PC-3 (cell line): ENCODE results near the gene STIM1. TPM values are rescaled to one million over a fixed set of nuclear protein-coding genes. Genes with fewer than 3 reads are reported as not detected.

ENCODE experiments used
- ATAC-seq: fragments of 200-7000 bp; cut with Tn5 transposase; 2 replicates; pipeline ENCODE4 v1.9.1; 2020; ENCODE audit warnings: mild to moderate bottlenecking, moderate library complexity
- BruUV-seq: library from RNA; stranded (reverse); fragments of 400-500 nt; replicated peaks from 2 replicates; lab custom pipeline; 2021; lab: Mats Ljungman, UMichigan
- CTCF ChIA-PET: fragments of 300-600 bp; sonication (Branson Sonifier 250); formaldehyde crosslinking; loops from one replicate; lab custom pipeline; 2022; ENCODE audit warnings: antibody characterized with exemption; lab: Charles Lee
- POLR2A ChIA-PET: fragments of 300-600 bp; sonication (Branson Sonifier 250); formaldehyde crosslinking; loops from one replicate; lab custom pipeline; 2022; ENCODE audit warnings: antibody characterized with exemption; ENCODE audit not compliant: unreplicated experiment; lab: Charles Lee
- DNase-seq: peaks from one replicate; pipeline ENCODE4 v3.0.0-alpha.2; 2015
- H2AFZ ChIP-seq: fragments of 300-600 bp; sonication (generic); 2 replicates; pipeline ENCODE4 v1.6.0; 2016; ENCODE audit warnings: antibody characterized with exemption, low read length
- H3F3A ChIP-seq: fragments of 300-600 bp; sonication (generic); one replicate; pipeline ENCODE4 v1.6.0; 2017; ENCODE audit warnings: antibody characterized with exemption, low read length, control low read depth, mild to moderate bottlenecking; ENCODE audit not compliant: unreplicated experiment
- H3K27ac ChIP-seq: fragments of 300-600 bp; sonication (generic); 2 replicates; pipeline ENCODE4 v1.5.1; 2016; ENCODE audit warnings: mild to moderate bottlenecking, low read length
- H3K27me3 ChIP-seq: fragments of 300-600 bp; sonication (generic); 2 replicates; pipeline ENCODE4 v1.6.1; 2016; ENCODE audit warnings: low read length, mixed read lengths
- H3K36me3 ChIP-seq: fragments of 300-600 bp; sonication (generic); 2 replicates; pipeline ENCODE4 v1.6.1; 2016; ENCODE audit warnings: low read depth, mixed run types, low read length, mixed read lengths
- H3K4me1 ChIP-seq: fragments of 300-600 bp; sonication (generic); 2 replicates; pipeline ENCODE4 v1.5.1; 2016; ENCODE audit warnings: low read length; ENCODE audit not compliant: insufficient read depth
- H3K4me2 ChIP-seq: fragments of 300-600 bp; sonication (generic); 2 replicates; pipeline ENCODE4 v1.6.0; 2016; ENCODE audit warnings: low read length
- H3K4me3 ChIP-seq: fragments of 300-600 bp; sonication (generic); 2 replicates; pipeline ENCODE4 v1.5.1; 2016; ENCODE audit warnings: mild to moderate bottlenecking, low read length, mixed read lengths
- H3K79me2 ChIP-seq: fragments of 300-600 bp; sonication (generic); 2 replicates; pipeline ENCODE4 v1.6.1; 2017; ENCODE audit warnings: low read length, mixed read lengths
- H3K9ac ChIP-seq: fragments of 300-600 bp; sonication (generic); 2 replicates; pipeline ENCODE4 v1.6.0; 2016; ENCODE audit warnings: mild to moderate bottlenecking, low read length
- H3K9me2 ChIP-seq: fragments of 300-600 bp; sonication (generic); replicated peaks from 2 replicates; pipeline ENCODE4 v1.6.1; 2016; ENCODE audit warnings: mixed run types, low read length, mixed read lengths
- H3K9me3 ChIP-seq: fragments of 300-600 bp; sonication (generic); 2 replicates; pipeline ENCODE4 v1.6.1; 2016; ENCODE audit warnings: low read length, mixed read lengths
- H4K20me1 ChIP-seq: fragments of 300-600 bp; sonication (generic); 2 replicates; pipeline ENCODE4 v1.6.1; 2016; ENCODE audit warnings: low read length, mixed read lengths
- EZH2 ChIP-seq: fragments of 300-600 bp; sonication (generic); IDR thresholded peaks from one replicate; pipeline ENCODE4 v1.6.1; 2017; ENCODE audit warnings: antibody characterized with exemption, mild to moderate bottlenecking, low read length; ENCODE audit not compliant: unreplicated experiment
- EZH2phosphoT487 ChIP-seq: fragments of 300-600 bp; sonication (generic); IDR thresholded peaks from 2 replicates; pipeline ENCODE4 v1.6.1; 2018; ENCODE audit warnings: mild to moderate bottlenecking, antibody characterized with exemption, low read length, borderline replicate concordance
- intact Hi-C: fragments of 100-400 bp; cut with micrococcal nuclease; formaldehyde crosslinking; loops from 2 replicates; pipeline ENCODE4 v1.9.0; 2023
- total RNA-seq: library from RNA; depleted of rRNA; stranded (reverse); fragments of >200 nt; gene quantifications from 2 replicates; pipeline ENCODE4 v1.2.3, GENCODE V29; 2014
- TF ChIP-seq, protein P1 (sequence below): fragments of 300-600 bp; sonication (generic); conservative IDR thresholded peaks from 2 replicates; pipeline ENCODE4 v1.5.1; 2017; ENCODE audit warnings: antibody characterized with exemption, low read depth, mild to moderate bottlenecking, low read length

Gene STIM1
- total RNA-seq, 1 experiment from 2014 or later: 22.8 TPM

DNA sequence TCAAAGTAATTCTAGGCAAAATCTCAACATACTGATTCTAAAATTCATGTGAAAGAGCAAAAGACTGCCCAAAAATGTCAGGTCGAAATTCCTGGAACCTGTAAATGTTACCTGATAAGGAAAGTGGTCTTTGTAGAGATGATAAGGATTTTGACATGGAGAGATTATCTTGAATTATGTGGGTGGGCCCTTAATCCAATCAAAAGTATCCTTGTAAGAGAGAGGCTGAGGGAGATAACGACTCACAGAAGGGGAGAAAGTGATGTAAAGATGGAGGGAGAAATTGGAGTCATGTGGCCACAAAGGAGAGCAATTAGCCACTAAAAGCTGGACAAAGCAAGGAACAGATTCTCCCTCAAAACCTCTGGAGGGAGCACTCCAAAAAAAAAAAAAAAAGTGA, 259.7 kb downstream of the STIM1 start:
- Histone ChIP-seq H3K4me1 (no peaks in the 10 kb centered on the region), H3K79me2 (no peaks in the 10 kb centered on the region), H4K20me1 (no peaks in the 10 kb centered on the region), H3K4me2 (no peak overlapping the region), H3K9ac (no peak overlapping the region), H3K27ac (no peak overlapping the region), H3K27me3 (no peaks in the 10 kb centered on the region), H3K9me2 (no peaks in the 10 kb centered on the region), H3K9me3 (no peaks in the 10 kb centered on the region), H3F3A (no peaks in the 10 kb centered on the region), H2AFZ (no peak overlapping the region), H3K36me3 (peaks cover 31% of the 10 kb centered on the region), H3K4me3 (no peak overlapping the region)
- intact Hi-C loops: no loop called here
- no TSS peak for BruUV-seq
- no peak for ATAC-seq
- TF ChIP-seq EZH2phosphoT487: no peak
- TF ChIP-seq, protein P1, sequence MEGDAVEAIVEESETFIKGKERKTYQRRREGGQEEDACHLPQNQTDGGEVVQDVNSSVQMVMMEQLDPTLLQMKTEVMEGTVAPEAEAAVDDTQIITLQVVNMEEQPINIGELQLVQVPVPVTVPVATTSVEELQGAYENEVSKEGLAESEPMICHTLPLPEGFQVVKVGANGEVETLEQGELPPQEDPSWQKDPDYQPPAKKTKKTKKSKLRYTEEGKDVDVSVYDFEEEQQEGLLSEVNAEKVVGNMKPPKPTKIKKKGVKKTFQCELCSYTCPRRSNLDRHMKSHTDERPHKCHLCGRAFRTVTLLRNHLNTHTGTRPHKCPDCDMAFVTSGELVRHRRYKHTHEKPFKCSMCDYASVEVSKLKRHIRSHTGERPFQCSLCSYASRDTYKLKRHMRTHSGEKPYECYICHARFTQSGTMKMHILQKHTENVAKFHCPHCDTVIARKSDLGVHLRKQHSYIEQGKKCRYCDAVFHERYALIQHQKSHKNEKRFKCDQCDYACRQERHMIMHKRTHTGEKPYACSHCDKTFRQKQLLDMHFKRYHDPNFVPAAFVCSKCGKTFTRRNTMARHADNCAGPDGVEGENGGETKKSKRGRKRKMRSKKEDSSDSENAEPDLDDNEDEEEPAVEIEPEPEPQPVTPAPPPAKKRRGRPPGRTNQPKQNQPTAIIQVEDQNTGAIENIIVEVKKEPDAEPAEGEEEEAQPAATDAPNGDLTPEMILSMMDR: no peak
- TF ChIP-seq EZH2: no peak
- ChIA-PET CTCF (no interaction called here), POLR2A (no interaction called here)
- no peak for DNase-seq

DNA sequence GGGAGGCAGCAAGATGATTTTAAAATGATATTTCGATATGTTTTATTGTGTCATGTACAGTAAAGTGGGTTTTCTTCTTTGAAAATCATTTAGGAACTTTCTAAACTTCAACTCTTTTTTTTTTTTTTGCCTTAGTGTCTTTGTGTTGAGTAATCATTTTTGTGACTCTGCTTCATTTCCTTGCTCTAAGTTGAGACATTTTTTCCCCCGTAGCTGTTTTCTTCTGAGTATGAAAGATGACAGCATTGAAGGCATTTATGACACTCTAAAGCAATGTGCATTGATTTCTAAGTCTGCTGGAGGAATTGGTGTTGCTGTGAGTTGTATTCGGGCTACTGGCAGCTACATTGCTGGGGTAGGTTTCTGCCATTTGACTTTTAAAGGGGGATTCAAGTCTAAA, 262.6 kb downstream of the STIM1 start:
- Histone ChIP-seq H3K9me3 (no peaks in the 10 kb centered on the region), H3F3A (no peaks in the 10 kb centered on the region), H3K4me2 (no peak overlapping the region), H3K27ac (no peak overlapping the region), H2AFZ (no peak overlapping the region), H3K79me2 (no peaks in the 10 kb centered on the region), H4K20me1 (no peaks in the 10 kb centered on the region), H3K9me2 (no peaks in the 10 kb centered on the region), H3K4me1 (no peaks in the 10 kb centered on the region), H3K9ac (no peak overlapping the region), H3K4me3 (no peak overlapping the region), H3K36me3 (peaks cover 41% of the 10 kb centered on the region), H3K27me3 (no peaks in the 10 kb centered on the region)
- ATAC-seq (no peak), DNase-seq (no peak)
- TF ChIP-seq, protein P1: no peak
- TF ChIP-seq EZH2phosphoT487 (no peak), EZH2 (no peak)
- BruUV-seq: no TSS peak
- ChIA-PET POLR2A (no interaction called here), CTCF (no interaction called here)
- intact Hi-C loops: no loop called here

DNA sequence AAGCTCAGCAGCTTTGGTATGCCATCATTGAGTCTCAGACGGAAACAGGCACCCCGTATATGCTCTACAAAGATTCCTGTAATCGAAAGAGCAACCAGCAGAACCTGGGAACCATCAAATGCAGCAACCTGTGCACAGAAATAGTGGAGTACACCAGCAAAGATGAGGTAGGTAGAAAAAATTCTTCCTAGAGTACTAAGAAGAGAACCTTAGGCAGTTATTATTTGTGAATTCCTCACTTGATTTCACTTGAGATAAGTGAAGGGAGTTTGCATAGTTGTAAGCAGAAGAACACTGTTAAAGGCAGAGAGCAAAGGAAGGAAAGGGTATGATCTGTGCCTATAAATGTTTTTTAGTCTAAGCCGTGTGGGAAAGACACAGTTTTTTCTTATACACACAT, 267.8 kb downstream of the STIM1 start:
- intact Hi-C loops: no loop called here
- no peak overlapping the region for H3K4me2 ChIP-seq
- peaks cover 76% of the 10 kb centered on the region for H3K36me3 ChIP-seq
- no peaks in the 10 kb centered on the region for H3F3A ChIP-seq
- H3K9me2 ChIP-seq: no peaks in the 10 kb centered on the region
- CTCF ChIA-PET: no interaction called here
- DNase-seq: no peak
- H3K4me3 ChIP-seq: no peak overlapping the region
- H3K9me3 ChIP-seq: no peaks in the 10 kb centered on the region
- no peaks in the 10 kb centered on the region for H4K20me1 ChIP-seq
- BruUV-seq: no TSS peak
- no peak overlapping the region for H2AFZ ChIP-seq
- H3K27ac ChIP-seq: no peak overlapping the region
- ATAC-seq: no peak
- H3K79me2 ChIP-seq: no peaks in the 10 kb centered on the region
- no peaks in the 10 kb centered on the region for H3K4me1 ChIP-seq
- POLR2A ChIA-PET: no interaction called here
- no peaks in the 10 kb centered on the region for H3K27me3 ChIP-seq
- no peak for TF ChIP-seq EZH2
- TF ChIP-seq EZH2phosphoT487: no peak
- TF ChIP-seq, protein P1: no peak
- H3K9ac ChIP-seq: no peak overlapping the region
